ENCODE measurements around the gene DLGAP4. TPM values are rescaled to one million over a fixed set of nuclear protein-coding genes. Genes with fewer than 3 reads are reported as not detected.

DLGAP4 gene
- total RNA-seq, 1 donor from 2014 or later, result 61.2 TPM

- DNase-seq, result no peak
Observed at GRCh38 chr20:36343641-36344040, 37.5 kb downstream of the DLGAP4 start.

GRCh38 chr20:36344517-36345132 lies 38.5 kb downstream of the DLGAP4 start:
- ATAC-seq, result peak; percentile 53
- TF ChIP-seq, protein P1, sequence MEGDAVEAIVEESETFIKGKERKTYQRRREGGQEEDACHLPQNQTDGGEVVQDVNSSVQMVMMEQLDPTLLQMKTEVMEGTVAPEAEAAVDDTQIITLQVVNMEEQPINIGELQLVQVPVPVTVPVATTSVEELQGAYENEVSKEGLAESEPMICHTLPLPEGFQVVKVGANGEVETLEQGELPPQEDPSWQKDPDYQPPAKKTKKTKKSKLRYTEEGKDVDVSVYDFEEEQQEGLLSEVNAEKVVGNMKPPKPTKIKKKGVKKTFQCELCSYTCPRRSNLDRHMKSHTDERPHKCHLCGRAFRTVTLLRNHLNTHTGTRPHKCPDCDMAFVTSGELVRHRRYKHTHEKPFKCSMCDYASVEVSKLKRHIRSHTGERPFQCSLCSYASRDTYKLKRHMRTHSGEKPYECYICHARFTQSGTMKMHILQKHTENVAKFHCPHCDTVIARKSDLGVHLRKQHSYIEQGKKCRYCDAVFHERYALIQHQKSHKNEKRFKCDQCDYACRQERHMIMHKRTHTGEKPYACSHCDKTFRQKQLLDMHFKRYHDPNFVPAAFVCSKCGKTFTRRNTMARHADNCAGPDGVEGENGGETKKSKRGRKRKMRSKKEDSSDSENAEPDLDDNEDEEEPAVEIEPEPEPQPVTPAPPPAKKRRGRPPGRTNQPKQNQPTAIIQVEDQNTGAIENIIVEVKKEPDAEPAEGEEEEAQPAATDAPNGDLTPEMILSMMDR (IDR thresholded peaks at IDR 0.05), result no peak
- Histone ChIP-seq H3K36me3 (no peaks in the 10 kb centered on the region), H3K27ac (no peak overlapping the region), H3K4me1 (no peaks in the 10 kb centered on the region), H3K4me3 (no peak overlapping the region), H3K27me3 (peaks cover 17% of the 10 kb centered on the region), H3K9me3 (no peaks in the 10 kb centered on the region)
- no peak for DNase-seq
- intact Hi-C loops (cut with DNase I), result no loop called here

More at GRCh38 chr20:36343641-36344040, 37.5 kb downstream of the DLGAP4 start:
- TF ChIP-seq, protein P1 (IDR thresholded peaks at IDR 0.05), result no peak
- peaks cover 21% of the 10 kb centered on the region for H3K27me3 ChIP-seq
- no peaks in the 10 kb centered on the region for H3K9me3 ChIP-seq
- intact Hi-C loops (cut with DNase I), result no loop called here
- no peaks in the 10 kb centered on the region for H3K36me3 ChIP-seq
- no peak overlapping the region for H3K4me3 ChIP-seq
- no peak for ATAC-seq
- H3K27ac ChIP-seq, result no peak overlapping the region
- H3K4me1 ChIP-seq, result no peaks in the 10 kb centered on the region

- H3K9me3 ChIP-seq, result no peaks in the 10 kb centered on the region
- no peaks in the 10 kb centered on the region for H3K36me3 ChIP-seq
- DNase-seq, result no peak
- peaks cover 6% of the 10 kb centered on the region for H3K27me3 ChIP-seq
- intact Hi-C loops (cut with DNase I), result no loop called here
- H3K4me3 ChIP-seq, result no peak overlapping the region
- H3K27ac ChIP-seq, result no peak overlapping the region
- ATAC-seq, result no peak
- TF ChIP-seq, protein P1 (IDR thresholded peaks at IDR 0.05), result no peak
- no peaks in the 10 kb centered on the region for H3K4me1 ChIP-seq
Observed at GRCh38 chr20:36346256-36346655, 40.1 kb downstream of the DLGAP4 start.

- no peaks in the 10 kb centered on the region for H3K9me3 ChIP-seq
- intact Hi-C loops (cut with DNase I), result no loop called here
- H3K4me3 ChIP-seq, result no peak overlapping the region
- no peak overlapping the region for H3K27ac ChIP-seq
- H3K27me3 ChIP-seq, result no peaks in the 10 kb centered on the region
- no peaks in the 10 kb centered on the region for H3K4me1 ChIP-seq
- TF ChIP-seq, protein P1 (IDR thresholded peaks at IDR 0.05), result no peak
- H3K36me3 ChIP-seq, result no peaks in the 10 kb centered on the region
- DNase-seq, result no peak
- ATAC-seq, result no peak
Observed at GRCh38 chr20:36349384-36350170, 43.4 kb downstream of the DLGAP4 start.

- TF ChIP-seq, protein P1 (IDR thresholded peaks at IDR 0.05), result no peak
- intact Hi-C loops (cut with DNase I), result no loop called here
- ATAC-seq (no peak), DNase-seq (no peak)
- H3K36me3 ChIP-seq, result no peaks in the 10 kb centered on the region
- H3K27me3 ChIP-seq, result no peaks in the 10 kb centered on the region
- no peak overlapping the region for H3K4me3 ChIP-seq
- no peaks in the 10 kb centered on the region for H3K4me1 ChIP-seq
- H3K27ac ChIP-seq, result no peak overlapping the region
- H3K9me3 ChIP-seq, result no peaks in the 10 kb centered on the region
Observed at GRCh38 chr20:36350439-36350838, 44.3 kb downstream of the DLGAP4 start.

Measured in upper lobe of right lung (tissue), 1 donor.